GM18499 (cell line): Measurements from ENCODE around the gene CENPU.

Experiments used
- ATAC-seq: cut with Tn5 transposase; IDR thresholded peaks from one replicate; pipeline ENCODE4 v1.9.1; 2021; ENCODE audit warnings: moderate number of reproducible peaks; ENCODE audit not compliant: insufficient read depth, unreplicated experiment

Gene CENPU

DNA sequence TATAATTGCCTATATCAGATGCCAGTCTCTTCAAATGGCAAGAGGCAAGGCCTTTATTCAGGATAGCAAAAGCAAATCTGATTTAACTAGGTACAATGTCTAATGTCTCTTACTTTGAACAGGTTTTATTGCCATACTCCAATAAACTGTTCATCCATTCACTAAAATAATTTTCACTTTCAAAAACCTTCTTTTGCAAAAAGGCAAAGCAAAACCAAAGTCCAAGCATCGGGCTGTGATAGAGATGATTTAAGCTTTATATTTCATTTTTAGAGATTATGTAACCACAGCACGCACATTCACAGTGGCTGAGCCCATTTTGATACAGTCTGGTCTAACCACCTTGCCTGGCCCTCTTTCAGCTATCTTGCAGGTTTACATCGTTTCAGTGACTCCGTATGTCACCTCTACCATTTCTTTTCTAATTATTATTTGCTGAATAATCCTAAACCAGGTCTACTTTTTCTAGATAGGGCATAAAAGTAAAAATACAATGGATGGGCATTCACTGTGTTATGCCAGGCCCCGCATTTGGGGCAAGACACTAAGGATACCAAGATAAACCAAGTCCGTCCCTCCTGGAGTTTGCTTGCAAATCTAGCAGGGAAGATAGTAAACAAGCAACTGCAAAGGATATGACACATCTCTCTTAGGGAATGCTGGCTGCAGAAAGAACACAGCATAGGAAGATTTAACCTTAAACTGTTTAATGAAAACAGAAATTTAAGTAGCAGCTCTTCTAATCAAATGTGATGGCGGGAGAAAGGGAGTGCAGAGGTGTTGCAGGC, 86.4 kb downstream of the CENPU start:
- no peak for ATAC-seq

DNA sequence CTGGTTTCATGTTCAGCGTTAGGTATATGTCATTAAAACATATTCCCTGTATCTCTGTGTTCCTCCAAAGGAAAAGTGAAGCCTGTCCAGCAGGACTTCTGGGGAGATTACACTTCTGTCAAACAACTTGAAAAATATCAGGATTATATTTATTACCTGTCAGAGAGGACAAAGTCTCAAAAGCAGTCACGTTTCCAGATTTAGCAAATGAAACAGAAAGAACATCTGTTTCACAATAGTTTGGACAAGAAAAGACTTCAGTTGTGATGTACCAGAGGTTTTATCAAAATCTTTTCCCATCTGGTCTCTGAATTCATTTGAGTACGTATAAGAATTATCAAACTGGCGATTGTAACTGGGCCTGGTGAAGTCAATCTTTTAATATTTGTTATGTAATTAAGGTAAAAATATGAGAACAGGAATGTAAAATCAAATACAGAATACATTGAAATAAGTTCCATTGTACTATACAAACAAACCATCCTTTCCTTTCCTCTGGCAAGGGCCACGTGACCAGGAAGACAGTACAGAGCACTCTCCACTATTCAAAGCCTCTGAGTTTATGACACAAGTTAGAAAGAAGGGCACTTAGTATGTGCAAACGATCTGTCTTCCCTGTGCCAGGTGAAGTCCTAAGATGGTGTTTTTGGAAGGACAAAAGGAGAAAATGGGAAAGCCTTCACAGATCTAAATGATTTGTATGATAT, 87.8 kb downstream of the CENPU start:
- ATAC-seq: no peak

DNA sequence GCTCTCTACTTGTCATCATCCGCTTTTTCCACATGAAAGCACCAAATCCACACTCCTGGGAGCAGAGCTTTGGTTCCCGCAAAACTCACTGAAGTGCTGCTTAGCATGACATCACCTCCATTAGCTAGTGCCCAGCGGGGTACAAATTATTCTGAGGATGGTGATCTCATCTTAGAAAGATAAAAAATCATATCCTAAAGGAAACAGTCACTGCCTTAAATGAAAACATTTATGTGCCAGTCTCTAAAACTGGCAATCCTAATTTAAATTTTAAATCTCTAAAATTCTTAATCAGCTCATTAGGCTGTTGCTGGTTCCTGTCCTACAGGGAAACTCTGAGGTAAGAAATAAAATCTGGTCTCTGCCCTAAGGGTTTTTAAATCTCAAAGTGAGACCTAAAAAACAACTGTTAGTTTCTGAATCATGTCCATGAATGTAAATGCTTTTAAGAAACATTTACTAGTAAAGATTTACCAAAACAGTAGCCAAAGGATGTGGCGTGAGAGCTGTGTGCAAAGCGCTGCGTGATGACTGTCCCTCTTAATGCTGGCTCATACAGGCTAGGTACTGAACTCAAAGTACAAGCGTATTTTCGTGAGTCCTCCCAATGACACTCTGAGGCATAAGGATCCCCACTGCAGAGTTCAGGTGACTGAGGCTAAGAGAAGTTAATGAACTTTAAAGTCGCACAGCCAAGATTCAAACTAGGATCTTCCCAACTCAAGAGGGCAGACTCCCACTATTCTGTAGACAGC, 89.2 kb downstream of the CENPU start:
- ATAC-seq: no peak
